Skeletal muscle satellite cell (primary cell): ENCODE results near the gene SRRM5. TPM values are rescaled to one million over a fixed set of nuclear protein-coding genes. Genes with fewer than 3 reads are reported as not detected.

Experiments
- H3K27me3 ChIP-seq: 2 replicates; pipeline ENCODE4 v1.7.0; 2013; ENCODE audit warnings: low read length; ENCODE audit not compliant: control insufficient read depth, insufficient read depth
- H3K36me3 ChIP-seq: 2 replicates; pipeline ENCODE4 v1.7.0; 2013; ENCODE audit warnings: mild to moderate bottlenecking, control low read depth, low read length; ENCODE audit not compliant: insufficient read depth
- H3K4me1 ChIP-seq: 2 replicates; pipeline ENCODE4 v1.7.0; 2013; ENCODE audit warnings: low read length; ENCODE audit not compliant: control insufficient read depth, insufficient read depth
- H3K4me2 ChIP-seq: 2 replicates; pipeline ENCODE4 v1.7.0; 2013; ENCODE audit warnings: mild to moderate bottlenecking, low read length
- H3K4me3 ChIP-seq: 2 replicates; pipeline ENCODE4 v1.7.0; 2013; ENCODE audit warnings: low read length
- H3K9ac ChIP-seq: 2 replicates; pipeline ENCODE4 v1.7.0; 2013; ENCODE audit warnings: mild to moderate bottlenecking, low read depth, low read length, moderate library complexity
- H3K9me3 ChIP-seq: replicated peaks from 2 replicates; pipeline ENCODE4 v1.7.0; 2013; ENCODE audit warnings: mild to moderate bottlenecking, control low read depth, low read length
- small RNA-seq: library from RNA; depleted of rRNA; stranded (forward); fragments of <200 nt; gene quantifications from one replicate; pipeline ENCODE3, GENCODE V24; 2012

Gene SRRM5

DNA sequence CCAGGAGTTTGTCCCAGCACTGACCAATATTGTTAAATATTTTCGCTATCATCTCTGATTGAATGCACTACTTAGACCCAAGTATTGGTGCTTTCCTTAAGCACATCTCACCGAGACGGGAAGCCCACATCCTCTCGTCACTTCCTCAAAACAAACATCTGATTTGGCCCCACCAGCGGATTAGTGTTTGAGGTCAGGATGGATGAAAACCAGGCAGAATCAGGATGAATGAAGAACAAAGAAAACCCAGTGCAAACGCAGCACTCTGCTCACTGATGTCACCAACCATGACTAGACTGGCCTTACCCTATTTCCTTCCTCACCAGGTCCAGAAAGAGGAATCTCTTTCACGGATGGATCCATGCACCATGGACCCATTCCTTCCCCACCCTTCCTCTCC, 52.1 kb downstream of the SRRM5 start:
- Histone ChIP-seq H3K4me3 (no peak overlapping the region), H3K4me1 (peaks cover 6% of the 10 kb centered on the region), H3K9ac (no peak overlapping the region), H3K9me3 (no peaks in the 10 kb centered on the region), H3K27me3 (no peaks in the 10 kb centered on the region), H3K36me3 (peaks cover 70% of the 10 kb centered on the region), H3K4me2 (no peak overlapping the region)

Small RNAs within 50 kb of the gene (small RNA-seq; reads per million reads assigned to genes)
- not detected for gene RN7SL368P
